Measurements from ENCODE around the gene RALGAPA2.
A peak's percentile ranks its signal among the peaks of the same experiment; 100 is the strongest.
"Not testable (repeated sequence)": the region's sequence is repeated elsewhere in the genome, so short reads cannot be mapped to it uniquely, and the experiment has no call there.

The RALGAPA2 gene

DNA sequence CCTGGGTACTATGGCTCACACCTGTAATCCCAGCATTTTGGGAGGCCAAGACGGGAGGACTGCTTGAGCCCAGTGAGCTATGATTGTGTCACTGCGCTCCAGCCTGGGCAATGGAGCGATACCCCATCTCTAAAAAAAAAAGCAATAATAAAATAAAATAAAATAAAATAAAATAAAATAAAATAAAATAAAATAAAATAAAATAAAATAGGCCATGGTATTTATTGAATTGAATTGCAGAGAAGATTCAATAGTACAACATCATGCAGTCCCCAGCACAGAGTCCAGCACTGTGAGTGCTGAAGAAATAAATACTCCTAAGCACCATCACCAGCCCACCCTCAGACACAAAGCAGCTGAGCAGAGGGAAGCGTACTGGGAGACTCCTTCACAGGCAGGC is 144.7 kb downstream of the RALGAPA2 start:
- no peak for DNase-seq

- no peak for DNase-seq
Observed at GRCh38 chr20:20566516-20566915, 145.9 kb downstream of the RALGAPA2 start.

GRCh38 chr20:20564279-20564678 is 148.2 kb downstream of the RALGAPA2 start:
- no peak for DNase-seq

DNA sequence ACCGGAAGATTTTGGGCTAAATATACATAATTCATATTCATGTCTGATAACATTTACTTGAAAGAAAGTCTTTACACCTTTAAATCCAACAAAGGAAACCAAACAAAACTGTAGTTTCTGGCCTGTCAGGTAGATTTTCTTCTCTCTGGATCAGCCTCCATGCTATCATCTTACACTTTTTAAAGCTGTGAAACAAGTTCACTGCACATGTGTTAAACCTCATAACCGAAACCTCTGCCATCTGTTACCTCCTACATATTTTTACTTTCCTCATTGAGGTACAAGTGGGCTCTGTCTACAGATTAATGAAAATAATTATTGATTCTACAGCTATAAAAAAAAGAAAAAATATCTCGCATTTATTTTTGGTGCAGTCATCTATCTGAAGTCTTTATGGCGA is 149.9 kb downstream of the RALGAPA2 start:
- no peak for DNase-seq

DNA sequence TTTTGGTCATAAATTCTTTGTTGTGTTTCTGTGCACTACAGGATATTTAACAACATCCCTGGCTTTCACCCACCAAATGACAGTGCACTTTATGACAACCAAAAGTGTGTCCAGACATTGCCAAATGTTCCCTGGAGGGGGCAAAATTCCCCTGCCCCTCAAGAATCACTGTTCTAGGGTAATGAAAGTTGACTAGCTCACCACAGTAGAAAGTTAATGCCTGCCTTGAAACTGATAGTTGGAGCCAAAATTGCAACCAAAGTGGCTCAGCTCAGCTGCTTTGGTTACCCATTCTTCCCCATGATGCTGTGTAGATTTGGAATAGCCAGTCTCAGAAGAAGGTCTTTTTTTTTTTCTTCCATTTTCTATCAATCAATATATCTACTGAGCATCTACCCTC is 150.6 kb downstream of the RALGAPA2 start:
- no peak for DNase-seq

- no peak for DNase-seq
Observed at GRCh38 chr20:20561172-20561571, 151.3 kb downstream of the RALGAPA2 start.

- DNase-seq = no peak
Observed at GRCh38 chr20:20557406-20557805, 155.0 kb downstream of the RALGAPA2 start.

- DNase-seq = no peak
Observed at GRCh38 chr20:20555838-20556237, 156.6 kb downstream of the RALGAPA2 start.

- no peak for DNase-seq
Observed at GRCh38 chr20:20554951-20555350, 157.5 kb downstream of the RALGAPA2 start.

DNA sequence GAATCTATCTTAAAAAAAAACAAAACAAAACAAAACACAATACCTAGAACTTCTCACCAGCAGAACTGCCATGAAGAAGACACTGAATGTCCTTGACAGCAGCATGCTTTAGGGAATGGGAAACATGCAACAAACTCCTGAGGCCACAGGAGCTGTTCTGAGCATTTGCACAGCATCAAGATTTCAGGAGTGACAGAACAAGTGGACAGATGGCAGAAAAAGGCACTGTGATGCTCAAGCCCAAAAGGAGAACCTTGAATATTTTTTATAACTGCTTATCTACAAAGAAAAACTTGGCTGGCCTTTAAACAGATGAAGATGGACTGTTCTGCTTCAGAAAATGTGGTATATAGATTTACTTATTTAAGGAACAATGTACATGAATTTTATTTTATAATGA is 158.9 kb downstream of the RALGAPA2 start:
- DNase-seq = no peak

GRCh38 chr20:20552076-20552475 is 160.4 kb downstream of the RALGAPA2 start:
- DNase-seq = no peak

DNA sequence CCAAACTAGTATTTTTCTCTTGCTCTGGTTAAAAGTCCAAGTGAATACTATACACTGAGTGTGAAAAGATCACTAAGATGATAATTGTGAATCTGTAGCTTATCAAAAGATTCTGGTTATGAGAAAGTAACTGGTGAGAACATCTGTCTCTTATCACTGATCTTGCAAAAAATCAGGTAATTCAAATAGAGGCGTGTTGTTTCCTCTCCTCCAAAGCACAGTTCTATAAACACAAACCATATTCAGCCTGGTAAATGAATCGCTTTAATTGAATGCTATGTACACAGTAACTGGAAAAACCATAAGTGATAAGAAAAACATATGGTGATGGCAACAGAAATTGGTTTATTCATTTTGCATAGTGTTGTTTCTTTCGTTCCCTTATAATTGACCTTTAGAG is 161.0 kb downstream of the RALGAPA2 start:
- no peak for DNase-seq

DNA sequence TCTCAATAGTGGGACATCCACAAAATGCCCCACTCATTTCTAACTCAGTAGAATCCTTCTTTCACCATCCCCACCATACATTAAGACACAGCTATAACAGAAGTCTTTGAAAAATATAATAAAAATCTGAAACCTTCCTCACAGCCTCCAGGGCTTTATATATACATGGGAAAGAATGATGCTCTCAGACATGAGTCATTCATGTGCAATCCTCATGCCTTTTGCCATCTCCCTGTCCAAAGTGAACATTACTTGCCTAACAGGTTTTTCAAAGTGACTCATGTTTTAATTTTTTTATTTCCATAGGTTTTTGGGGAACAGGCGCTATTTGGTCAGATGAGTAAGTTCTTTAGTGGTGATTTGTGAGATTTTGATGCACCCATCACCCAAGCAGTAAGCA is 162.7 kb downstream of the RALGAPA2 start:
- peak; percentile 85 for DNase-seq

GRCh38 chr20:20549267-20549612 is 163.2 kb downstream of the RALGAPA2 start:
- DNase-seq = peak; percentile 14

DNA sequence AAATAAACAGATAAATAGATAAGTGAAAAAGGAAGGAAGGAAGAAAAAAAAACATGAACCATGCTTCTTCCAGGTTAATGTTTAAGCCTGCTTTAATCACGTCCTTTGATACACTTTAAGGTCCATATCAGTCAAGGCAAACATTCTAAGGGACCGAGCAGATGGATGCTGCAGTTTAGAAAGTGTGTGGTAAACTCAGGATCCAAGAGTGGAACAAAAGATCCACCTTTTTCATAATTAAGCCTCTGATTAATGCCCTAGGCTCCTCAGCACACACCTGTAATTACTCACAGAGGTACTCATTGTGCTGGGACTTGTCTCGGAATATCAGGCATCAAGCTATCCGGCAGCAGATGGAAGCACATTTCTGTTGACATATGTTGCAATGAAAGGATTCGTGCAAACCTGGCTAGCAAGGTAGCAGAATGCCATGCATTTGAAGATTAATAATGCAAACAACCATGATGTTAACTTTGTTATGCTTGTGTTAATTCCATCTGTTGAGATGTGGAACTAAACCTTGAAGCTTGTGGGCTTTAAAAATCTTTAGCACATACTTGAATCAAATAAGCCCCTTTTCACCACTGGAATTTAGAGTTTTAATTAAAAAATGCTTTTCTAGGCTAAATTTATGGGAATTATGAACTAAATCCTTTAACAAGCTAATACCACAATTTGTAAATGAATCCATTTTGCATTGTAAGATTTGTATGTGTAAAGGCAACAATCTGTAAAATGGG is 163.7 kb downstream of the RALGAPA2 start:
- DNase-seq = no peak

DNA sequence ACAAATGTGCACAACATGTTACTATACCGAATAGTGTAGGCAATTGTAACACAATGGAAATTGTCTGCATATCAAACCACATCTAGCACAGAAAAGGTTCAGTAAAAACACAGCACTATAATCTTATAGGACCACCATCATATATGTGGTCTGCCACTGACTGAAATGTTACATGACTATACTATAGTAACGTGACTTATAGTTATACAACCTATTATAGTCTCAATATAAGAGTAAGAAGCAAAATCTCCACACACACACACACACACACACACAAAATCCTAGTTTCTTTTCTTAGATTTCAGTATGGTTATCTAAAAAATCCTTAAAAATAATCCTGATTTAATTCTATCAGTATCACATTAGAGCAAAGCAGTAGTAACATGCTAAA is 164.6 kb downstream of the RALGAPA2 start:
- no peak for DNase-seq

DNA sequence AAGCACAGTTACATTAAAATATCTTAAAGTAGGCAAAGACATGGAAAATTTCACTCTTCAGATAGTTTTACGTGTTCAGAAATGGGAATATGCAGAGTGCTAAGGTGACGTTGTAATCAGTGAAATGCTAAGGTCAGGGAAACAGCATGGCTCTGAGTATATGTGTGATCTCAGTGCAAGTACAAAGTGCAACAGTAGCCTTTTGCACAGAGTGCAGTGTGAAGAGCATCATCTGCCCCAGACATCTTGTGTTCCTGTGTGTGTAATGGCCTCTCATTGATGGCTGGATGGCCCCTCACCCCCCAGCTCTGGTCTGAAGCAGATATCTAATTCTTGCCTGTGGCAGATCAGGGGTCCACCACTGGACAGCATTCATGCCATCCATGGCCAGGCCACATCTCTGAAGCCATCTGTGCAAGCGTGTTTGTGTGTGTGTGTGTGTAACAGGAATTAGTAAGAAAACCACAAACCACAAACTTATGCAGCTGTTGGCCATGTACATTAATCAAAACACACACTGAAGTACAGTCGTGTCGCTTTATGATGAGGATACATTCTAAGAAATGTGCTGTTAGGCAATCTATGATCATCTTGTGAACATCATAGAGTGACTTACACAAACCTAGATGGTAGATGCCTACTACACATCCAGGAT is 165.1 kb downstream of the RALGAPA2 start:
- DNase-seq = peak; percentile 36

DNA sequence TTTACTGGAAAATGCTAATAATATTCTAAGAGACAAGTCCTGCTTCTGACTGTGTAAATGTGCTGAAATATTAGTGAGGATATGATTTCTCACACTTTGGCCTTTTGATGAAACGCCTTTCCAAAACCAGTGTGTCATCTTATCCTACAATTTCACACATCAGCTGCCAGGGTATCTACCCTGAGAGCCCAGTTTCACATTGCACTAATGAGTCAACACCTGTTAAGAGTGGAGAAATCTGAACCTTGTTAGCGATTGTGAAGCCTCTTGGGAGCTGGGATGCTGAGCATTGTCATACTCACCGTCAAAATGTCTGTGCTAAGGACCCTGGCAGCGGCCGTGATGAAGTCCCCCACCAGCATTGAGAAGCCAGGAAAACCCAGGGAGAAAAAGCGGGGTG is 166.0 kb downstream of the RALGAPA2 start:
- DNase-seq = no peak

DNA sequence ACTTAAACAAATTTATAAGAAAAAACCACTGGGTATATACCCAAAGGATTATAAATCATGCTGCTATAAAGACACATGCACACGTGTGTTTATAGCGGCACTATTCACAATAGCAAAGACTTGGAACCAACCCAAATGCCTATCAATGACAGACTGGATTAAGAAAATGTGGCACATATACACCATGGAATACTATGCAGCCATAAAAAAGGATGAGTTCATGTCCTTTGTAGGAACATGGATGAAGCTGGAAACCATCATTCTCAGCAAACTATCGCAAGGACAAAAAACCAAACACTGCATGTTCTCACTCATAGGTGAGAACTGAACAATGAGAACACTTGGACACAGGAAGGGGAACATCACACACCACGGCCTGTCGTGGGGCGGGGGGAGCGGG is 169.1 kb downstream of the RALGAPA2 start:
- DNase-seq = not testable (repeated sequence)

DNA sequence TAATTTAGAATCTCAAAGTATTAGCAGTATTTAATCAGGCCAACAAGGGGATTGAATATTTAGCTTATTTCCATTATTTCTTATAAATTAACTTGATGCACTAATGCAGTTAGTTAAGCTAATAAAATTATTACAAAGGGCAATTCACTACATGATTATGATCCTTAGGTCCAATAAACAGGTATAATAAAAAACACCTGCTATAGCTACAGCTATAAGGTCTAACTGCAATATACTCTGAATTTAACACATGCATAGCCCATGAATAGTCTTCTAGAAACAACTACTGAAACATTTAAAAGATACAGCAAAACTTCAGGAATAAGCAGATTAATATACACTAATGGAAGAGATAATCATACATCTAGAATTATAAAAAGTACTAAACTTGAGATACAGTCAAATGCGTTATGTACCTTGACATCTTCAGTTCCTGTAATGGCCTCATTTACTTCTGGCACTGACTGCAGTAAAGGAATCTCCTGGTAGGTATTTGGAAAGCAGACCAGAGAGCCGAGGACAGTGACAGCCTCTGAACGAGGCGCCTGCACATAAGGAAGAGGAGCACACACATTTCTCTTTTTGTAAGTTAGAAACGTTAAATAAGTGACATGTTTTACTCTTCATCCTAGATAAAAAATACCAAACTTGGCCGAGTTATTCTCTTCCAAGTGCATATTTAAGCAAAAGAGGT is 176.1 kb downstream of the RALGAPA2 start:
- no peak for DNase-seq

DNA sequence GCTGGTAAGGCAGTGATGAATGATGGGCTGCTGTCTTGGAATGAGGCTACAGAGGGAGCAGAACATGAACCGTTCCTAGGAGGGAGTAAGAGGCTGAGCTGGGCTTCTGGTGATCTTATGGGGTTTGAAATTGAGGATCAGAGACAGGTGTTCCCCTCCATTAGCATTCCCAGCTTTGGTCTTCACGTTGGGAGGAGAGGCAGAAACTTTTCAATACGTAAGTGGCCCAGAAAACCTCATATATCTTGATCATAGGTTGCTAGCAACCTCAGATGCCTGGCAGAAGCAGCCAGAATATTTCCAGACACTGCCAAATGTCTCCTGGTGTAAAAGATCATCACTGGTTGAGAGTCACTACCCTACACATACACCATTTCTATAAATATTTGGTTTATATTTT is 177.4 kb downstream of the RALGAPA2 start:
- no peak for DNase-seq

GRCh38 chr20:20531283-20531682 is 181.2 kb downstream of the RALGAPA2 start:
- DNase-seq = no peak

DNA sequence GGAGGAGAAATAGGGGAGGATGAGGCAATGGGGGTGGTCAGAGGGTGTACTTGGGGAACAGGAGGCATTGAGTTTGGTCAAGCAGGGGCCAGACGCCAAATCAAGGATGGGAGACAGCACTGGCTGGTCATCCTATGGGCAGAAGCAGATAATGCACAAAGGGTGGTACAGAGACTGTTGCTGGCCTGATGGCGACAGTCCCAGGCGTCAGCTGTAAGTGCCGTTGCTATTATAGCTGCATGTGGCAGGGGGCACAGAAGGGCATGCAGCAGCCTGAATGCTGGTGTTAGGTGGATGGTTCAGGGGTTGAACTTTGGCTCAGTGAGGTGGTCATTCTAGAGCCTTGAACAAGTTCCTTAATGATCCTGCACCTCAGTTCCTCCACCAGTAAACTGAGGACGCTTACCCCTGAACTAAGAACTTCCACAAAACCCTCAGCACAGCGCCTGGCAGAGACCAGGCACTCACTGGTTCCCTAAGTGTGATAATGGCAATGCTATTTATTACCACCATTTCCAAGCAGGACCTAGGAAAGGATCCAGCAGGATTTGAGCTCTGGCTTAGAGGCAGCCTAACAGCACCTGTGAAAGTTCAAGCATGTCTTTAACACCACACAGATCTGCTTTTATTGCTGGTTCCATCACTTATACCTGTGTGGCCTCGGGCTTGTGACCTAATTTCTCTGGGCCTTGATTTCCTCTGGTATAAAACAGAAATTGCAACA is 181.9 kb downstream of the RALGAPA2 start:
- no peak for DNase-seq

GRCh38 chr20:20529597-20529996 is 182.8 kb downstream of the RALGAPA2 start:
- DNase-seq = no peak

Data from EL (cell line).